ENCODE results near the gene BIN1.

BIN1 gene

GRCh38 chr2:127093648-127094210 lies 13.2 kb downstream of the BIN1 start:
- no peak overlapping the region for H3K4me3 ChIP-seq (ENCODE audit: low read depth, low read length)

DNA sequence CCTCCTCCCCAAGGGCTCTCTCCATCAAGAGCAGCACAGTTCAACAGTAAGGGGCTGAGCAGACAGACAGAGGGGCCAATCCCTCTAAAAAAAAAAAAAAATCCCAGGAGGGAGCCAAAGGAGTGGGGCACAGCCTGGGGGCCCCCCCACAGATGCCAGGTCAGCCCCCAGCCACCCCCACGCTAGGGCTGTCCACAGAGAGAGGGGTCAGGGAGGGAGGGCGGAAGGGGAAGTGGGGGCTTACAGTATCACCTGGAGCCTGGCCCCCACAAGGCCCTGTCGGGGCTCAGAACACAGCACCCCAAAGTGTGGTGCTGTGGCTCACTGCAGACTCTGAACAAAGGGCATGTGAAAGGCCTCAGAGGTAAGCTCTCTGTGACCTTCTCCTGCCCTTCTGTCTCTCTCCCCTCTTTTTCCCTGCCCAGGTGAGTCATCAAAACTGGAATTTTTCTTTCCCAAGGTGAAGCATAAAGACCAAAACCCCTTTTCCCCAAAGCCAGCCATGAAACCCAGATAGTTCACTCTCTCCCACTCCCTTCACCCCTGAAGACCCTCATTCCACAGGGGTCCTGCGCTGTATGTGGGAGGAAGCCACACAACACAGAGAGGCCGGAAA lies 13.9 kb downstream of the BIN1 start:
- H3K4me3 ChIP-seq (ENCODE audit: low read depth, low read length): no peak overlapping the region

- no peak overlapping the region for H3K4me3 ChIP-seq (ENCODE audit: low read depth, low read length)
Measured at GRCh38 chr2:127092306-127092705, 14.6 kb downstream of the BIN1 start.

- no peak overlapping the region for H3K4me3 ChIP-seq (ENCODE audit: low read depth, low read length)
Measured at GRCh38 chr2:127091886-127092285, 15.1 kb downstream of the BIN1 start.

DNA sequence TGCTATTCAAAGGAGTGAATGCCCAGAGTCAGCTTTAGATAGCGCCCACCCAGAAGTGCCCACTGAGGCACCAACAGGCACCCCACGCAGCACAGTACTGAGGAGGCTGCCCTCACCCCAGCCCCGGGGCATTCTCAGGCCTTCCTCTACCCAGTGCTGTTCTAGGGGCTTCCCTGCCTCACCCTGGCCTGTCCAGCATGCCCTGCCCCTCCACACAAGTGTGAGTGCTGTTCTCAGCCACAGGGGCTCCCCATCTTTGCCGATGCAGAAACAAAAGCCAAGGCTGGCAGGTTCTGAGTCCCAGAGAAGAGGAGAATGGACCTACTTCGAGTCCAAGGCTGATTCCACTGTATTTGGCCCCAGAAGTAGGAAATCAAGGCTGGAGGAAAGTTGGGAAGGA lies 15.8 kb downstream of the BIN1 start:
- H3K4me3 ChIP-seq (ENCODE audit: low read depth, low read length): no peak overlapping the region

GRCh38 chr2:127090281-127091120 lies 16.5 kb downstream of the BIN1 start:
- no peak overlapping the region for H3K4me3 ChIP-seq (ENCODE audit: low read depth, low read length)

DNA sequence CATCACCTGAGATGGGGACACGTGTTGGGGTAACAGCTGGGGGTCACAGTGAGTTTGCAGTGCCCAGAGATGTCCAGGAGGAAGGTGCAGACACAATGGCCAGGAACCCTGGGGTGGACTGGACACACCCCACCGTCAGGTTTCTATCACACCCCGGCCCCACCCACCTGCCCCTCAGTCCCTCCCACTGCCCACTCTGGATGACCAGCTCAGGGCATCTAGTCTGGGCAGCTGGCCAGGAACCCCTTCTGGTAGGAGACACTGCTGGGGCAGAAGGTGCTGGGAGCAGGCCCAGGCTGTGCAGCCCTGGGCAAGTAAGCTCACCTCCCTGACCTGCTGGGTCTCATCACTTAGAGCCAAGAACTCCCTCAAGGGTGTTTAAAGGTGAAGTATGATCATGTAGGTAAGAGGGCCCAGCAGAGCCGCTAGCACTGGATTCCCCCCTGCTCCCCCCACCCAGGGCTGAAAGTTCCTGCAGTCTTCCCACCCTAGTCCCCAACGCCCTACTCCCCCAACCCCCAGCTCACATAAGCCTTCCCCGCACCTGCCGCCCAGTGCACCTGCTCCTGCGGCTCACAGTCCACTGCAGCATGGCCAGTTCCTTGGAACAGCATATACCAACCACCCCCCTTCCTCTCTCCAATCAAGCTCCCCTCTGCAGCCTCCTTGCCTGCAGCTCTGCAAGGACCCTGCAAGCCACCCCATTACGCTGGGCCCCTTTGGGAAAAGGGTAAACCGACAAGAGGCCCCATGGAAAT lies 17.3 kb downstream of the BIN1 start:
- no peak overlapping the region for H3K4me3 ChIP-seq (ENCODE audit: low read depth, low read length)

GRCh38 chr2:127088706-127089105 lies 18.2 kb downstream of the BIN1 start:
- no peak overlapping the region for H3K4me3 ChIP-seq (ENCODE audit: low read depth, low read length)

DNA sequence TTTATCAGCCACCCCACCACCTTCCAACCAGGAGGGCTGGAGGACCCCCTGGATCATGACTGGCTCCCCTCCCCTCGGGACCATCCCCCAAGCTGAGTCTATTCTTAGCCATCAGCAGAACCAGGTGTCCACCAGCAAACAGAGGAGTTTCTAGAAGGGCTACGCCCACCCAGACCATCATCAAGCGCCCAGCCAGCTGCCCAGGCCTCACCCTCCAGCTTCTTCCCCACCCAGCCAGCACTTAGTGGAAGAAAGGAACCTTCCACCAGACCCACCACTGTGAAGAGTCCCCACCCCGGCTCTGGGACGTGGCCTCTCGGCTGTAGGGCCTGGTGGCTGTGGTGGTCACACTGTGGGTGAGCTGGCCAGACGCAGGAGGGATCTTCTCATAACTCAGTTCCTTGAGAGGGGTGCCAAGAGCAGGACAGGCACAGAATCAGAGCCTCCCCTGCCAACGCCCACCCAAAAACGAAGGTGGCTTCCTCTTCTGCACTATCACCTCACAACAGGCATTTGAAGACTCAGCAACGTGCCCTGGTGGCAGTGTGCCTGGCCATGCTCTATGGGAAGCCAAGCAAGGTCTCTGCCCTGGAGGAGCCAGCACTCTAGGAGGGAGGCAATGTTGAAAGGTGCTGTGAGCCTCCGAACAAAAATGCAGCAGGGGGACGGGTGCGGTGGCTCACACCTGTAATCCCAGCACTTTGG lies 19.0 kb downstream of the BIN1 start:
- no peak overlapping the region for H3K4me3 ChIP-seq (ENCODE audit: low read depth, low read length)

DNA sequence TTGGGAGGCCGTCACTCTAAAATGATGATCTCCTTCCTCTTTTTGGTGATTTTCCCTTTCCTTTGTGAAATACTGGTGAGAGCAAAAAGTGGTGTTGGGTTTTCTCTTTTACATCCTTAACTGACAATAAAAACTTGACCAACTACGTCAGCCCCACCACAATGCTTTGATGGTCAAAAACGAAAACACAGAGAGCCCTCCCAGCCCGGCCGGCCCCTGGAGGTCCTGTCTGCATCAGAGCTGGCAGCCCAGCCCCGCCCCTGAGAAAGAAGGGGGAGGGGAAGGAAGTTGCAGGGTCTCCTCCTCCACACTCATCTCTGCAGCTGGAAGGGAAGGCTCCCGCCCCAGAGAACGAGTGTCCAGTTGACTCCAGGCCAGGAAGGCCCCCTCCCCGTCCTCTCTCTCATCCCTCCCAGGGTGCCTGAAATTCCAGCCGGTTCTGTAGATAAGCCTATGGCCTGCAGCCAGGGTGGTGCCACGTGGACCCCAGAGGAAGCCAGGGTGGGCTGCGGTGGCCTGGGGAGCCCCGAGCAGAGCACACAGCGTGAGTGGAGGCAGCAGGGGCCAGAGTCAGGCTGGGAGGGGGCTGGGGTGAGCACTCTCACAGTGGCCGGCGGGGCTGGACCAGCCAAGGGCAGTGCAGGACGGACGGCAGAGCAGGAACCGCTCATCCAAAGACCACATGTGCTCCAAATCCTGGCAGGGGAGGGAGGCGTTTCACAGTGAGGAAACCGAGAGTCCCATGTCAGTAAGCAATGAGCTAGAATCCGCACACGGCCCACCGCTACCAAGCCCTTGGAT lies 19.8 kb downstream of the BIN1 start:
- H3K4me3 ChIP-seq (ENCODE audit: low read depth, low read length): no peak overlapping the region

DNA sequence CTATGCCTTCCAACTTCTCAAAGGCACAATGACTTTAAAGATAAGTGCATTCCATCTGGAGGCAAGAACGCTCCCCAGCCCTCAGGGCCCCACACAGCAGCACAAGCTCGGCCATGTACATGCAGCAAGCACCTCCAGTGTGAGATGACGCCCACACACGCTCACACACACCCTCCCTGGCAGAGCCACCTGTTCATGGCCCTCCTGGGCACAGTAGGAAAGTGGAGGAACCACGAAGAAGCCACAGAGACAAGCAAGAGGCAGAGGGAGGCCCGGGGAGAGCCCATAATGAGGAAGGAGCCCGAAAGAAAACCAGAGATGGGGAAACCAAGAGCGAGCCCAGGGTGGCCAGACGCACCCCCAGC lies 21.7 kb downstream of the BIN1 start:
- H3K4me3 ChIP-seq (ENCODE audit: low read depth, low read length): no peak overlapping the region

- no peak overlapping the region for H3K4me3 ChIP-seq (ENCODE audit: low read depth, low read length)
Measured at GRCh38 chr2:127084611-127085316, 22.2 kb downstream of the BIN1 start.

- no peak overlapping the region for H3K4me3 ChIP-seq (ENCODE audit: low read depth, low read length)
Measured at GRCh38 chr2:127083819-127084503, 23.0 kb downstream of the BIN1 start.

DNA sequence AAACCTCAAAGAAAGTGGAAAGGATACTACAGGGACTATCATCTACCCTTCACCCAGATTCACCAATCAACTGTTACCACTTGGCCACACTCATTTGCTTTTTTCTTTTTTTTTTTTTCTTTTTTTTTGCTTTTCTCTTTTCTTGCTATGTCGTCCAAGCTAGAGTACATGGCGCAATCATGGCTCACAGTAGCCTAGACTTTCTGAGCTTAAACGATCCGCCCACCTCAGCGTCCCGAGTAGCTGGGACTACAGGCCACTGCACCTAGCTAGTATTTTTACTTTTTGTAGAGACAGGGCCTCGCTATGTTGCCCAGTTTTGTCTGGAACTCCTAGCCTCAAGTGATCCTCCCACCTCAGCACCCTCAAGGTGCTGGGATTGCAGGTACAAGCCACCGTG lies 24.0 kb downstream of the BIN1 start:
- no peak overlapping the region for H3K4me3 ChIP-seq (ENCODE audit: low read depth, low read length)

DNA sequence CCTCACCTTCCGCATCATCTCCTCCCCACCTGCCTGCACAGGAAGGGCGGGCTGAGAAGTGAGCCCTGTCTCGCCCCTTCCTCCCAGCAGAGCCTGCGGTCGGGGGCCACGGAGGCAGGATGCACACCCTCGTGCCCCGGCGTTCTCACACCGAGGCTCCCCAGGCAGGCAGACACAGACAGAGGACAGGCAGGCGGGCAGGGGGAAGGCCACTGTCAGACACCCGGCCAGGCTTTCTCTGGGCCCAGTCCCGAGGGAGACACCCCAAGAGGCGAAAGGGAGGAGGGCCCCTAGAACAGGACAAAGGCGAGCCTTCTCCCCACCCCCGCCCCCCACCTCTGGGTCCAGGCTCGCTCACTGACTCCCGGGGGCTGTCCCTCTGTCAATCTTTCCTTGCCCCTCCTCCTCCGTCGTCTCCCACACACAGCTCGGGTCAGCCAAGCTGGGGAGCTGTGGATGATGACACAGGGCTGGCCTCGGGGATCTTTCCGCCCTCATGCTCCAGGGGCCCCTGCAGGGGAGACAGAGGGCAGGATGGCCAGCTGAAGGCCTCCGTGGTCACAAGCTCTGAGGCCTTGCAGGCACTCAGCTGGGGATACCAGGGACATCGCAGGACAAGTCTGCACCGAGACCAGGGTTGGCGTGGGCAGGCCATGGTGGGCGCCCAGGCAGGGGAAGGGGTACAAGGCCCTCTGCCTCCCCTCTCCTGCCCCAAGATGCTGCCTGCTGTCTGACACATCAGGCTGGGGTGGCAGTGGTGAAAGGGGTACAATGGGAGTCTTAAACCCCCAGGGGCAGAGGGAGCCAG lies 24.9 kb downstream of the BIN1 start:
- H3K4me3 ChIP-seq (ENCODE audit: low read depth, low read length): no peak overlapping the region

DNA sequence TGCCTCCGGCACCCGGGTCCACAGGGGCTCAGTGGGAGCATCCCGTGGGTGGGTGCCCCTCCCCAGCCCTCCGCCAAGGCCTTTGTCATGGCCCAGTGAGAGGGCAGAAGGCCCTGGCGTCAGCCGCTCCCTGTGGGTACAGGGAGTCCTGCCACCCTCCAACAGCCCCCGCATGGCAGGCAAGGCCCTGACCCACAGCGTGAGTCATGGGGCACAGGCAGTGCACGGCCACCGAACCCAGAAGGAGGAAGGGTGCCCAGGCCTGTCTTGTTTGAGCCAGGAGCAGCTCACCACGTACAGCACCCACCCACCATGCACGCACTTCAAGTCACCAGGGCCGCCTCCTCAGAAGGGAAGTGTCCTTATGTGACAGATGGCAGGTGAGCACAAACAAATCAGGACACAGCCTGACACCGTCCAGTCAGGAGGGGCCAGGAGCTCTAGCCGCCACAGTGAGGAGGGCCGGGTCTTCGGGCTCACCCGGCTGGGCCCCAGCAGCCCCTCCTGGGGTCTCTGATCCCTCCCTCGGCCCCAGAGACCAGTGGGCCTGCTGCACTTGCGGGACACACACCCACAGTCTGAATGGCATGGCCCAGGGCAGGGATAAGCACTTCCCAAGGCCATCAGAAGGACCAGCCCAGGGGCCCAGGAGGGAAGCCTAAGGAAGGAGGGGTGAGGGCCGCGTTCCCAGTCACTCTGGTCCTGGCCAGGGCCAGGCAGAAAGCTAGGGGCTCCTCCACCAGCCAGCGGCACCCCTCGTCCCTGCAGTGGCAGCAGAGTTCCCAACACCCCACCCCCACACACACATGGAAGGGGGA lies 25.8 kb downstream of the BIN1 start:
- H3K4me3 ChIP-seq (ENCODE audit: low read depth, low read length): no peak overlapping the region

DNA sequence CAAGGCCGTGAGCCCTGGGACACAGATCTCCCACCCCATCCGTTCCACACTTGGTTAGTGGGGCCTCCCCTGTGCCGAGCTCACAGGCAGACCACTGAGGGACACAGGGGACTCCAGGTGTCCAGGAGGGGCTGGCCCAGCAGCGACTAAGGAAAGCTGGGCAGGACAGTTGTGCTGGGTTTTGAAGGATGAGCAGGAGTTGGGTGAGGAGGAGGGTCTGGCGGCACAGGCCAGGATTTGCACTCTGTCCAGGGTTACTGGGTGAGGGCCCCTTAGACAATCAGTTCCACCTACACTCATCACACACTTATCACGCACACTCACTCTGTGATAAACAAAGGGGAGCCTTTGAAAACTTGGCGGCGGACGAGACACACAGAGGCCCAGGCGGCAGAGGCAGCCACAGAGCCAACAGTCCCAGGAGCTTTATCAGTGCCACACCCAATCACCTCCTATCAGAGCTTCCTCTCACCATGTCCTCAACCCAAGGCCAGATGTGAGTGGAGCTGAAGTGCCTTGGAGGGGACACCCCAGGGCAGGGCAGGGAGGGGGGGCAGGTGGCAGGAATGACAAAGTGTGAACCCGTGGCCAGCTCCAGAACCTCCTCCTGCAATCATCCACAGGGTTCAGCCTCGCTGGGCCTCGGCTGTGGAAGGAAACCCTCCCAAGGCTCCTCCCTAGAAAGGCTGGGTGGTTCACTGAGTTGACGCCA lies 26.6 kb downstream of the BIN1 start:
- no peak overlapping the region for H3K4me3 ChIP-seq (ENCODE audit: low read depth, low read length)
